Measurements from ENCODE around the gene RSPH6A. TPM values are rescaled to one million over a fixed set of nuclear protein-coding genes. Genes with fewer than 3 reads are reported as not detected.
"Not testable (repeated sequence)": the region's sequence is repeated elsewhere in the genome, so short reads cannot be mapped to it uniquely, and the experiment has no call there.

Gene RSPH6A
- total and polyA plus RNA-seq, 5 experiments from 2014 or later = 0.36 to 0.57 TPM; not detected in 3

GRCh38 chr19:45754323-45754722 is 60.8 kb downstream of the RSPH6A start:
- Mint-ChIP-seq H3K36me3 (no peaks in the 10 kb centered on the region), H3K27ac (no peak overlapping the region), H3K4me3 (no peak overlapping the region), H3K9me3 (no peaks in the 10 kb centered on the region), H3K4me1 (no peaks in the 10 kb centered on the region), H3K27me3 (peaks cover 0 to 2% (median 0%) of the 10 kb centered on the region in 5 donors)
- POLR2A ChIA-PET = no interaction called here
- ATAC-seq = no peak
- DNase-seq = no peak

GRCh38 chr19:45753548-45753947 is 61.6 kb downstream of the RSPH6A start:
- ATAC-seq (no peak), DNase-seq (no peak)
- H3K9me3 Mint-ChIP-seq = no peaks in the 10 kb centered on the region
- no peak overlapping the region for H3K27ac Mint-ChIP-seq
- H3K4me3 Mint-ChIP-seq = no peak overlapping the region
- peaks cover 0 to 2% (median 0%) of the 10 kb centered on the region in 5 donors for H3K27me3 Mint-ChIP-seq
- no peaks in the 10 kb centered on the region for H3K4me1 Mint-ChIP-seq
- POLR2A ChIA-PET = no interaction called here
- H3K36me3 Mint-ChIP-seq = no peaks in the 10 kb centered on the region

GRCh38 chr19:45752639-45753038 is 62.5 kb downstream of the RSPH6A start:
- Mint-ChIP-seq H3K27ac (no peak overlapping the region), H3K9me3 (no peaks in the 10 kb centered on the region), H3K27me3 (peaks cover 0 to 4% (median 0%) of the 10 kb centered on the region in 5 donors), H3K4me1 (no peaks in the 10 kb centered on the region), H3K4me3 (no peak overlapping the region), H3K36me3 (no peaks in the 10 kb centered on the region)
- no peak for DNase-seq
- ATAC-seq = no peak
- POLR2A ChIA-PET = interaction anchor here (0.6 to 0.7 kb wide), 2 partner anchors 21 to 22 kb away, joined by 4 to 5 read pairs; partner anchors contain the start of gene FBXO46

GRCh38 chr19:45751483-45751882 is 63.6 kb downstream of the RSPH6A start:
- H3K9me3 Mint-ChIP-seq, POLR2A ChIA-PET, H3K4me3 Mint-ChIP-seq, H3K36me3 Mint-ChIP-seq, H3K27ac Mint-ChIP-seq, DNase-seq, ATAC-seq, H3K4me1 Mint-ChIP-seq: not testable (repeated sequence)
- H3K27me3 Mint-ChIP-seq = peaks cover 0 to 11% (median 4%) of the 10 kb centered on the region in 5 donors

- POLR2A ChIA-PET = interaction anchor here (0.6 kb wide), 1 partner anchor 1533 kb away, joined by 3 read pairs; no protein-coding TSS in a partner anchor
These were observed 67.6 kb downstream of the RSPH6A start for GRCh38 chr19:45747513-45747912.

GRCh38 chr19:45746866-45747265 is 68.2 kb downstream of the RSPH6A start:
- no peak for DNase-seq
- Mint-ChIP-seq H3K9me3 (no peaks in the 10 kb centered on the region), H3K36me3 (no peaks in the 10 kb centered on the region), H3K27me3 (peaks cover 3 to 22% (median 10%) of the 10 kb centered on the region in 5 donors), H3K27ac (no peak overlapping the region), H3K4me1 (no peaks in the 10 kb centered on the region), H3K4me3 (no peak overlapping the region)
- no peak for ATAC-seq
- POLR2A ChIA-PET = no interaction called here

More at GRCh38 chr19:45747513-45747912, 67.6 kb downstream of the RSPH6A start:
- no peaks in the 10 kb centered on the region for H3K36me3 Mint-ChIP-seq
- no peak overlapping the region for H3K4me3 Mint-ChIP-seq
- H3K4me1 Mint-ChIP-seq = no peaks in the 10 kb centered on the region
- ATAC-seq (no peak), DNase-seq (no peak)
- H3K9me3 Mint-ChIP-seq = no peaks in the 10 kb centered on the region
- peak overlapping the region in 1 of 10 donors; percentile 38 for H3K27ac Mint-ChIP-seq
- peaks cover 3 to 22% (median 10%) of the 10 kb centered on the region in 5 donors for H3K27me3 Mint-ChIP-seq

Other genes with a start within 250 kb of the RSPH6A start
- gene OPA3, start 230.5 kb downstream of the RSPH6A start, total RNA-seq = 10 to 100 TPM in 1 of 2 experiments, 1 to 10 TPM in 1; 8.8 to 10.6 TPM
- 10 to 100 TPM in 2 of 3 donors, 1 to 10 TPM in 1; 7.5 to 25.3 (median 13.2) TPM for gene OPA3, start 230.5 kb downstream of the RSPH6A start, polyA plus RNA-seq
- gene GPR4, start 213.1 kb downstream of the RSPH6A start, total RNA-seq = not detected
- not detected for gene GPR4, start 213.1 kb downstream of the RSPH6A start, polyA plus RNA-seq
- 10 to 100 TPM; 52.1 to 56.8 TPM for gene EML2, start 175.9 kb downstream of the RSPH6A start, total RNA-seq
- gene EML2, start 175.9 kb downstream of the RSPH6A start, polyA plus RNA-seq = 10 to 100 TPM in 2 of 3 donors, 1 to 10 TPM in 1; 8.8 to 17.8 (median 11.5) TPM
- gene GIPR, start 147.1 kb downstream of the RSPH6A start, total RNA-seq = 10 to 100 TPM in 1 of 2 experiments, 1 to 10 TPM in 1; 9.7 to 10.4 TPM
- gene GIPR, start 147.1 kb downstream of the RSPH6A start, polyA plus RNA-seq = under 1 TPM in 2 of 3 donors, not detected in 1; 0.38 to 0.61 TPM
- gene SNRPD2, start 123.4 kb downstream of the RSPH6A start, total RNA-seq = 100 to 1,000 TPM; 395 to 410 TPM
- gene SNRPD2, start 123.4 kb downstream of the RSPH6A start, polyA plus RNA-seq = 1,000 to 10,000 TPM; 1,119 to 1,289 (median 1,220) TPM
- gene QPCTL, start 122.6 kb downstream of the RSPH6A start, total RNA-seq = 10 to 100 TPM in 1 of 2 experiments, 1 to 10 TPM in 1; 7.3 to 11.4 TPM
- 1 to 10 TPM in 2 of 3 donors, under 1 TPM in 1; 0.65 to 2.3 (median 1.6) TPM for gene QPCTL, start 122.6 kb downstream of the RSPH6A start, polyA plus RNA-seq
- 10 to 100 TPM; 35.3 to 42.3 TPM for gene FBXO46, start 84.4 kb downstream of the RSPH6A start, total RNA-seq
- 10 to 100 TPM; 12.4 to 15.2 (median 12.5) TPM for gene FBXO46, start 84.4 kb downstream of the RSPH6A start, polyA plus RNA-seq
- not detected for gene MEIOSIN, start 81.9 kb downstream of the RSPH6A start, total RNA-seq
- gene MEIOSIN, start 81.9 kb downstream of the RSPH6A start, polyA plus RNA-seq = not detected
- gene SIX5, start 46.1 kb downstream of the RSPH6A start, total RNA-seq = 1 to 10 TPM; 1.4 to 1.8 TPM
- under 1 TPM; 0.08 to 0.11 (median 0.09) TPM for gene SIX5, start 46.1 kb downstream of the RSPH6A start, polyA plus RNA-seq
- gene DMPK, start 32.8 kb downstream of the RSPH6A start, total RNA-seq = 10 to 100 TPM; 44.2 to 44.3 TPM
- under 1 TPM; 0.60 to 0.99 (median 0.81) TPM for gene DMPK, start 32.8 kb downstream of the RSPH6A start, polyA plus RNA-seq
- 10 to 100 TPM; 49.5 to 54.1 TPM for gene DMWD, start 22.5 kb downstream of the RSPH6A start, total RNA-seq
- 10 to 100 TPM in 2 of 3 donors, 1 to 10 TPM in 1; 8.0 to 16.5 (median 11.9) TPM for gene DMWD, start 22.5 kb downstream of the RSPH6A start, polyA plus RNA-seq
- 10 to 100 TPM; 89.9 to 91.1 TPM for gene SYMPK, start 47.8 kb upstream of the RSPH6A start, total RNA-seq
- gene SYMPK, start 47.8 kb upstream of the RSPH6A start, polyA plus RNA-seq = 10 to 100 TPM in 2 of 3 donors, 1 to 10 TPM in 1; 4.4 to 15.4 (median 13.8) TPM
- gene FOXA3, start 49.0 kb upstream of the RSPH6A start, total RNA-seq = not detected
- gene FOXA3, start 49.0 kb upstream of the RSPH6A start, polyA plus RNA-seq = not detected
- 10 to 100 TPM; 32.9 to 33.8 TPM for gene IRF2BP1, start 70.8 kb upstream of the RSPH6A start, total RNA-seq
- 1 to 10 TPM; 7.0 to 9.1 (median 7.6) TPM for gene IRF2BP1, start 70.8 kb upstream of the RSPH6A start, polyA plus RNA-seq
- gene MYPOP, start 87.3 kb upstream of the RSPH6A start, total RNA-seq = 10 to 100 TPM; 10.5 to 10.9 TPM
- gene MYPOP, start 87.3 kb upstream of the RSPH6A start, polyA plus RNA-seq = under 1 TPM in 1 of 3 donors, not detected in 2; 0.23 TPM
- gene NANOS2, start 99.5 kb upstream of the RSPH6A start, total RNA-seq = not detected
- gene NANOS2, start 99.5 kb upstream of the RSPH6A start, polyA plus RNA-seq = not detected
- gene NOVA2, start 158.6 kb upstream of the RSPH6A start, total RNA-seq = not detected
- gene NOVA2, start 158.6 kb upstream of the RSPH6A start, polyA plus RNA-seq = not detected
- gene CCDC61, start 180.2 kb upstream of the RSPH6A start, total RNA-seq = 10 to 100 TPM; 32.5 to 38.9 TPM
- gene CCDC61, start 180.2 kb upstream of the RSPH6A start, polyA plus RNA-seq = 10 to 100 TPM in 1 of 3 donors, 1 to 10 TPM in 2; 7.9 to 12.1 (median 8.6) TPM
- gene PGLYRP1, start 207.7 kb upstream of the RSPH6A start, total RNA-seq = not detected
- not detected for gene PGLYRP1, start 207.7 kb upstream of the RSPH6A start, polyA plus RNA-seq
- not detected for gene IGFL4, start 225.7 kb upstream of the RSPH6A start, total RNA-seq
- not detected for gene IGFL4, start 225.7 kb upstream of the RSPH6A start, polyA plus RNA-seq